SH-SY5Y (cell line): ENCODE results near the gene GSAP.

Source experiments
- GATA2 ChIP-seq: IDR thresholded peaks from 2 replicates; pipeline ENCODE4 v1.6.1; 2011; ENCODE audit warnings: mild to moderate bottlenecking, low read depth, low read length
- GATA3 ChIP-seq: IDR thresholded peaks from 2 replicates; pipeline ENCODE4 v1.6.1; 2011; ENCODE audit warnings: low read depth, mild to moderate bottlenecking, low read length, moderate library complexity

DNA sequence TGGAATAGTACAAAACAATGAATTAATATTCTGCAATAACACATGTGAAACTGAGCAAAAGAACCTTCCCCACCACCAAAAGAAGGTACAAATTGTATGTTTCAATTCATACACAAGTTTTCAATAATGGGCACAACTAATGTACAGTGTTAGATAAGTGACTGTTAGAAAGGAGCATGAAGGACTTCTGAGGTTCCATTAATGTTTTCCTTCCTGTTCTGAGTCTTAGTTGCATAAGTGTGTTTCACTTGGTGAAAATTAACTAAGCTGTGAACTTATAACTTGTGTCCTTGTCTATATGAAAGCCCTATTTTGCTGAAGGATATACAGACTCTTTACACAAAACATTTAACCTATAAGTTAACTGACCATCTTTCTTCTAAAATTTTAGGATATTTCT, 8.2 kb downstream of the GSAP start:
- no peak for TF ChIP-seq GATA3
- TF ChIP-seq GATA2: no peak
